AG09319 (cell line): ENCODE measurements around the gene ANK2.

Experiments
- DNase-seq: peaks from one replicate; pipeline ENCODE4 v3.0.0-alpha.2; 2010; ENCODE audit warnings: low read depth; ENCODE audit errors: extremely low read depth
- CTCF ChIP-seq: IDR thresholded peaks from 2 replicates; pipeline ENCODE4 v1.5.1; 2011; ENCODE audit warnings: low read depth, mild to moderate bottlenecking, inconsistent platforms, low read length, moderate library complexity

The ANK2 gene

GRCh38 chr4:113025416-113025815 lies 24.0 kb upstream of the ANK2 start:
- no peak for TF ChIP-seq CTCF
- no peak for DNase-seq

GRCh38 chr4:113026556-113026955 lies 22.9 kb upstream of the ANK2 start:
- no peak for DNase-seq
- no peak for TF ChIP-seq CTCF

GRCh38 chr4:113028074-113028473 lies 21.4 kb upstream of the ANK2 start:
- DNase-seq, result no peak
- no peak for TF ChIP-seq CTCF

GRCh38 chr4:113031212-113031611 lies 18.2 kb upstream of the ANK2 start:
- no peak for TF ChIP-seq CTCF
- no peak for DNase-seq

GRCh38 chr4:113040793-113041192 lies 8.7 kb upstream of the ANK2 start:
- DNase-seq, result no peak
- TF ChIP-seq CTCF, result no peak

GRCh38 chr4:113042502-113042901 lies 7.0 kb upstream of the ANK2 start:
- DNase-seq, result no peak
- TF ChIP-seq CTCF, result no peak

GRCh38 chr4:113043591-113043990 lies 5.9 kb upstream of the ANK2 start:
- TF ChIP-seq CTCF, result no peak
- no peak for DNase-seq

- DNase-seq, result no peak
- no peak for TF ChIP-seq CTCF
These were observed 910 bp downstream of the ANK2 start for GRCh38 chr4:113050371-113050755.
